WTC11 (cell line): Measurements from ENCODE around the gene GET4. TPM values are rescaled to one million over a fixed set of nuclear protein-coding genes. Genes with fewer than 3 reads are reported as not detected.

Experiments used
- ATAC-seq: fragments of 200-7000 bp; cut with Tn5 transposase; 2 replicates; pipeline ENCODE4 v1.10.0; 2021; ENCODE audit warnings: mild to moderate bottlenecking, moderate library complexity
- CTCF ChIA-PET: fragments of 300-600 bp; sonication (Branson Sonifier 250); formaldehyde crosslinking; loops from one replicate; lab custom pipeline; 2021; ENCODE audit warnings: antibody characterized with exemption; lab: Charles Lee
- POLR2A ChIA-PET: fragments of 350-600 bp; sonication (Branson Sonifier 250); formaldehyde crosslinking; loops from one replicate; lab custom pipeline; 2021; ENCODE audit warnings: antibody characterized with exemption; lab: Charles Lee
- DNase-seq: peaks from one replicate; pipeline ENCODE4 v3.0.0; 2021; ENCODE audit warnings: low spot score
- H3K27ac Mint-ChIP-seq: 2 replicates; pipeline ENCODE4 v1.8.0; 2021; ENCODE audit warnings: mixed read lengths
- H3K27me3 Mint-ChIP-seq: 2 replicates; pipeline ENCODE4 v1.8.0; 2021; ENCODE audit warnings: low read depth, mild to moderate bottlenecking, moderate library complexity, mixed read lengths
- H3K36me3 Mint-ChIP-seq: 2 replicates; pipeline ENCODE4 v1.8.0; 2021; ENCODE audit warnings: mixed read lengths
- H3K4me1 Mint-ChIP-seq: 2 replicates; pipeline ENCODE4 v1.8.0; 2022; ENCODE audit warnings: mixed read lengths
- H3K4me3 Mint-ChIP-seq: 2 replicates; pipeline ENCODE4 v1.8.0; 2021; ENCODE audit warnings: mild to moderate bottlenecking, moderate library complexity, mixed read lengths
- H3K9me3 Mint-ChIP-seq: 2 replicates; pipeline ENCODE4 v1.8.0; 2021; ENCODE audit warnings: mixed read lengths
- AFF4 ChIP-seq: sonication (generic); formaldehyde crosslinking; IDR thresholded peaks from 2 replicates; pipeline ENCODE4 v1.8.1; 2023; ENCODE audit warnings: mild to moderate bottlenecking, missing genetic modification reagents, borderline replicate concordance
- CBFB ChIP-seq: sonication (generic); formaldehyde crosslinking; IDR thresholded peaks from 2 replicates; pipeline ENCODE4 v1.8.1; 2022; ENCODE audit warnings: mild to moderate bottlenecking, low read depth, missing genetic modification reagents
- ESRRA ChIP-seq: sonication (generic); formaldehyde crosslinking; IDR thresholded peaks from 2 replicates; pipeline ENCODE4 v1.8.1; 2022; ENCODE audit warnings: mild to moderate bottlenecking, missing genetic modification reagents, borderline replicate concordance
- ETV6 ChIP-seq: sonication (generic); formaldehyde crosslinking; IDR thresholded peaks from 2 replicates; pipeline ENCODE4 v1.8.1; 2022; ENCODE audit warnings: mild to moderate bottlenecking, missing genetic modification reagents
- FOXK1 ChIP-seq: sonication (generic); formaldehyde crosslinking; IDR thresholded peaks from 2 replicates; pipeline ENCODE4 v1.8.0; 2022; ENCODE audit warnings: mild to moderate bottlenecking, moderate library complexity, missing genetic modification reagents
- GABPB1 ChIP-seq: sonication (generic); formaldehyde crosslinking; IDR thresholded peaks from 2 replicates; pipeline ENCODE4 v1.8.1; 2023; ENCODE audit warnings: mild to moderate bottlenecking, missing genetic modification reagents
- HMGXB4 ChIP-seq: sonication (generic); formaldehyde crosslinking; IDR thresholded peaks from 2 replicates; pipeline ENCODE4 v1.8.1; 2023; ENCODE audit warnings: mild to moderate bottlenecking, moderate library complexity, missing genetic modification reagents
- IRF1 ChIP-seq: sonication (generic); formaldehyde crosslinking; IDR thresholded peaks from 2 replicates; pipeline ENCODE4 v1.8.0; 2023; ENCODE audit warnings: missing genetic modification reagents
- IRF2 ChIP-seq: sonication (generic); formaldehyde crosslinking; IDR thresholded peaks from 2 replicates; pipeline ENCODE4 v1.8.0; 2022; ENCODE audit warnings: low read depth, missing genetic modification reagents, borderline replicate concordance
- JUN ChIP-seq: sonication (generic); formaldehyde crosslinking; IDR thresholded peaks from 2 replicates; pipeline ENCODE4 v1.8.0; 2023; ENCODE audit warnings: mild to moderate bottlenecking, missing genetic modification reagents
- KAT7 ChIP-seq: sonication (generic); formaldehyde crosslinking; IDR thresholded peaks from 2 replicates; pipeline ENCODE4 v1.8.1; 2023; ENCODE audit warnings: missing genetic modification reagents, mild to moderate bottlenecking, borderline replicate concordance
- MLX ChIP-seq: sonication (generic); formaldehyde crosslinking; IDR thresholded peaks from 2 replicates; pipeline ENCODE4 v1.8.1; 2023; ENCODE audit warnings: mild to moderate bottlenecking, missing genetic modification reagents, moderate library complexity
- NFATC4 ChIP-seq: fragments of 250-450 bp; sonication (Bioruptor Pico); IDR thresholded peaks from 2 replicates; pipeline ENCODE4 v1.9.0; 2021; ENCODE audit warnings: mild to moderate bottlenecking
- NR3C1 ChIP-seq: sonication (generic); formaldehyde crosslinking; conservative IDR thresholded peaks from 2 replicates; pipeline ENCODE4 v1.8.1; 2023; ENCODE audit warnings: low read depth, mild to moderate bottlenecking, missing genetic modification reagents
- RELA ChIP-seq: sonication (generic); formaldehyde crosslinking; IDR thresholded peaks from 2 replicates; pipeline ENCODE4 v1.8.1; 2022; ENCODE audit warnings: missing genetic modification reagents, mild to moderate bottlenecking, borderline replicate concordance
- RORB ChIP-seq: fragments of 250-450 bp; sonication (Bioruptor Pico); IDR thresholded peaks from 2 replicates; pipeline ENCODE4 v1.9.0; 2021; ENCODE audit warnings: mild to moderate bottlenecking
- SOX15 ChIP-seq: fragments of 250-450 bp; sonication (Bioruptor Pico); IDR thresholded peaks from 2 replicates; pipeline ENCODE4 v1.9.0; 2021; ENCODE audit warnings: mild to moderate bottlenecking
- SP1 ChIP-seq: sonication (generic); formaldehyde crosslinking; conservative IDR thresholded peaks from 2 replicates; pipeline ENCODE4 v1.8.1; 2022; ENCODE audit warnings: missing genetic modification reagents
- STAT6 ChIP-seq: sonication (generic); formaldehyde crosslinking; conservative IDR thresholded peaks from 2 replicates; pipeline ENCODE4 v1.8.1; 2023; ENCODE audit warnings: mild to moderate bottlenecking, low read depth, missing genetic modification reagents, moderate library complexity
- TCF7 ChIP-seq: sonication (generic); formaldehyde crosslinking; IDR thresholded peaks from 2 replicates; pipeline ENCODE4 v1.8.0; 2022; ENCODE audit warnings: mild to moderate bottlenecking, low read depth, missing genetic modification reagents, moderate library complexity
- USF1 ChIP-seq: sonication (generic); formaldehyde crosslinking; IDR thresholded peaks from 2 replicates; pipeline ENCODE4 v1.8.0; 2022; ENCODE audit warnings: mild to moderate bottlenecking, missing genetic modification reagents
- ZNF121 ChIP-seq: sonication (generic); formaldehyde crosslinking; IDR thresholded peaks from 2 replicates; pipeline ENCODE4 v1.8.0; 2023; ENCODE audit warnings: missing genetic modification reagents
- ZNF138 ChIP-seq: sonication (generic); formaldehyde crosslinking; conservative IDR thresholded peaks from 2 replicates; pipeline ENCODE4 v1.8.1; 2022; ENCODE audit warnings: mild to moderate bottlenecking, moderate library complexity, missing genetic modification reagents
- ZNF232 ChIP-seq: sonication (generic); formaldehyde crosslinking; IDR thresholded peaks from 2 replicates; pipeline ENCODE4 v1.8.0; 2022; ENCODE audit warnings: mild to moderate bottlenecking, missing genetic modification reagents
- ZNF416 ChIP-seq: fragments of 250-450 bp; sonication (Bioruptor Pico); IDR thresholded peaks from 2 replicates; pipeline ENCODE4 v1.9.0; 2021; ENCODE audit warnings: mild to moderate bottlenecking, inconsistent platforms
- ZNF423 ChIP-seq: fragments of 250-450 bp; sonication (Bioruptor Pico); IDR thresholded peaks from 2 replicates; pipeline ENCODE4 v2.1.2; 2022; ENCODE audit warnings: mild to moderate bottlenecking, moderate library complexity
- total RNA-seq: library from RNA; stranded (reverse); gene quantifications from 3 replicates; pipeline ENCODE4 v1.2.3, GENCODE V29; 2021

GET4 gene
- total RNA-seq, 1 experiment from 2014 or later = 73.0 TPM

- peaks cover 17% of the 10 kb centered on the region for H3K27me3 Mint-ChIP-seq
- H3K4me1 Mint-ChIP-seq = no peaks in the 10 kb centered on the region
- TF ChIP-seq GABPB1 (CRISPR knock-in tag) = no peak
- TF ChIP-seq RORB (CRISPR knock-in tag) = no peak
- TF ChIP-seq MLX = no peak
- no peak for TF ChIP-seq IRF2 (CRISPR knock-in tag)
- TF ChIP-seq JUN (CRISPR knock-in tag) = no peak
- no peak for TF ChIP-seq HMGXB4 (CRISPR knock-in tag)
- no peak for TF ChIP-seq ZNF232
- TF ChIP-seq NR3C1 (CRISPR knock-in tag) = no peak
- no peak; the same call in 1 of the 2 replicates for TF ChIP-seq SP1
- no peak for TF ChIP-seq ZNF416 (CRISPR knock-in tag)
- TF ChIP-seq TCF7 (CRISPR knock-in tag) = no peak
- no peak for TF ChIP-seq ETV6 (CRISPR knock-in tag)
- no peak for TF ChIP-seq SOX15 (CRISPR knock-in tag)
- no peak for TF ChIP-seq ZNF138 (CRISPR knock-in tag)
- no peak for TF ChIP-seq ESRRA (CRISPR knock-in tag)
- TF ChIP-seq USF1 = no peak
- TF ChIP-seq ZNF121 (CRISPR knock-in tag) = no peak
- TF ChIP-seq KAT7 (CRISPR knock-in tag) = no peak
- H3K36me3 Mint-ChIP-seq = peaks cover 3% of the 10 kb centered on the region; the same call in 1 of the 2 replicates
- ATAC-seq (peak; percentile 94), DNase-seq (peak; percentile 95)
- no peaks in the 10 kb centered on the region for H3K9me3 Mint-ChIP-seq
- no peak overlapping the region for H3K27ac Mint-ChIP-seq
- ChIA-PET CTCF (interaction anchor here (0.6 to 2.5 kb wide), 14 partner anchors 9 to 607 kb away, joined by 3 to 22 read pairs (median 5); partner anchors contain the start of gene COX19), POLR2A (interaction anchor here (0.9 kb wide), 1 partner anchor 74 kb away, joined by 3 read pairs; the partner anchor contains the start of gene COX19)
- H3K4me3 Mint-ChIP-seq = no peak overlapping the region
These were observed 25.2 kb downstream of the GET4 start for GRCh38 chr7:901388-902154.

GRCh38 chr7:902996-903395, 26.6 kb downstream of the GET4 start:
- Mint-ChIP-seq H3K9me3 (no peaks in the 10 kb centered on the region), H3K4me3 (no peak overlapping the region), H3K36me3 (no peaks in the 10 kb centered on the region), H3K27ac (no peak overlapping the region), H3K27me3 (peaks cover 17% of the 10 kb centered on the region), H3K4me1 (no peaks in the 10 kb centered on the region)
- CTCF ChIA-PET = interaction anchor here (0.6 to 1.2 kb wide), 2 partner anchors 9 to 91 kb away, joined by 3 read pairs; no protein-coding TSS in a partner anchor
- POLR2A ChIA-PET = no interaction called here
- ATAC-seq (no peak), DNase-seq (no peak)
- no peak for TF ChIP-seq STAT6 (CRISPR knock-in tag)
- no peak for TF ChIP-seq RELA (CRISPR knock-in tag)
- no peak for TF ChIP-seq GABPB1 (CRISPR knock-in tag)
- TF ChIP-seq AFF4 (CRISPR knock-in tag) = no peak
- TF ChIP-seq IRF1 (CRISPR knock-in tag) = no peak
- no peak for TF ChIP-seq NFATC4 (CRISPR knock-in tag)
- no peak for TF ChIP-seq ZNF423
- TF ChIP-seq CBFB (CRISPR knock-in tag) = no peak
- TF ChIP-seq FOXK1 (CRISPR knock-in tag) = no peak
